GM12892 (cell line): ENCODE data around the gene MED29.
A peak's percentile ranks its signal among the peaks of the same experiment; 100 is the strongest.

ENCODE experiments used
- POLR2A ChIP-seq: IDR thresholded peaks from 2 replicates; pipeline ENCODE4 v1.6.1; 2011; ENCODE audit warnings: low read depth, low read length, control low read depth
- POLR2AphosphoS5 ChIP-seq: IDR thresholded peaks from 2 replicates; pipeline ENCODE4 v1.6.1; 2011; ENCODE audit warnings: low read depth, low read length, control low read depth
- TAF1 ChIP-seq: IDR thresholded peaks from 2 replicates; pipeline ENCODE4 v1.6.1; 2011; ENCODE audit warnings: low read depth, mild to moderate bottlenecking, control low read depth, low read length, borderline replicate concordance

- TF ChIP-seq POLR2A: no peak
- 0 out of 2 replicates have a peak, but pooled peaks have one; percentile 23 for TF ChIP-seq POLR2AphosphoS5
- no peak for TF ChIP-seq TAF1
Observed at GRCh38 chr19:39398297-39398864, 7.2 kb downstream of the MED29 start.
